Activated naive CD4-positive, alpha-beta T cell treated with anti-CD3 and anti-CD28 coated beads, Interleukin-2, amount 50 U/mL, for 24 hours (primary cell): ENCODE results near the gene CLN6.
"Not testable (repeated sequence)": the region's sequence is repeated elsewhere in the genome, so short reads cannot be mapped to it uniquely, and the experiment has no call there.

Experiments used
- H3K27ac Mint-ChIP-seq: one replicate; pipeline ENCODE4 v1.8.0; 2021; ENCODE audit warnings: mild to moderate bottlenecking, mixed read lengths
- H3K27me3 Mint-ChIP-seq: one replicate; pipeline ENCODE4 v1.8.0; 2021; ENCODE audit warnings: mixed read lengths
- H3K36me3 Mint-ChIP-seq: one replicate; pipeline ENCODE4 v1.8.0; 2021; ENCODE audit warnings: mixed read lengths
- H3K4me1 Mint-ChIP-seq: one replicate; pipeline ENCODE4 v1.8.0; 2021; ENCODE audit warnings: mixed read lengths
- H3K4me3 Mint-ChIP-seq: one replicate; pipeline ENCODE4 v1.8.0; 2021; ENCODE audit warnings: mild to moderate bottlenecking, mixed read lengths
- H3K9me3 Mint-ChIP-seq: one replicate; pipeline ENCODE4 v1.8.0; 2021; ENCODE audit warnings: mixed read lengths

Gene CLN6

GRCh38 chr15:68206711-68207151 lies 22.8 kb downstream of the CLN6 start:
- H3K36me3 Mint-ChIP-seq: no peaks in the 10 kb centered on the region
- no peaks in the 10 kb centered on the region for H3K27me3 Mint-ChIP-seq
- peaks cover 18% of the 10 kb centered on the region for H3K4me1 Mint-ChIP-seq
- no peaks in the 10 kb centered on the region for H3K9me3 Mint-ChIP-seq
- H3K27ac Mint-ChIP-seq: no peak overlapping the region
- H3K4me3 Mint-ChIP-seq: no peak overlapping the region

GRCh38 chr15:68205954-68206539 lies 23.5 kb downstream of the CLN6 start:
- no peak overlapping the region for H3K4me3 Mint-ChIP-seq
- H3K36me3 Mint-ChIP-seq: no peaks in the 10 kb centered on the region
- H3K27me3 Mint-ChIP-seq: no peaks in the 10 kb centered on the region
- no peak overlapping the region for H3K27ac Mint-ChIP-seq
- no peaks in the 10 kb centered on the region for H3K9me3 Mint-ChIP-seq
- H3K4me1 Mint-ChIP-seq: peaks cover 20% of the 10 kb centered on the region

GRCh38 chr15:68205558-68205944 lies 24.0 kb downstream of the CLN6 start:
- Mint-ChIP-seq H3K27ac (no peak overlapping the region), H3K4me3 (no peak overlapping the region), H3K4me1 (peaks cover 20% of the 10 kb centered on the region), H3K9me3 (no peaks in the 10 kb centered on the region), H3K36me3 (no peaks in the 10 kb centered on the region), H3K27me3 (no peaks in the 10 kb centered on the region)

- Mint-ChIP-seq H3K4me1 (peaks cover 18% of the 10 kb centered on the region), H3K27ac (no peak within 1 kb of the TSS), H3K36me3 (no peaks in the 10 kb centered on the region), H3K9me3 (no peaks in the 10 kb centered on the region), H3K4me3 (no peak within 1 kb of the TSS), H3K27me3 (no peaks in the 10 kb centered on the region)
Measured at GRCh38 chr15:68204776-68205557, 24.6 kb downstream of the CLN6 start, which contains the start of gene CALML4. Gene CALML4 (minus strand): TSS chr15:68205332. CDS start chr15:68205247, 85 bp downstream.

DNA sequence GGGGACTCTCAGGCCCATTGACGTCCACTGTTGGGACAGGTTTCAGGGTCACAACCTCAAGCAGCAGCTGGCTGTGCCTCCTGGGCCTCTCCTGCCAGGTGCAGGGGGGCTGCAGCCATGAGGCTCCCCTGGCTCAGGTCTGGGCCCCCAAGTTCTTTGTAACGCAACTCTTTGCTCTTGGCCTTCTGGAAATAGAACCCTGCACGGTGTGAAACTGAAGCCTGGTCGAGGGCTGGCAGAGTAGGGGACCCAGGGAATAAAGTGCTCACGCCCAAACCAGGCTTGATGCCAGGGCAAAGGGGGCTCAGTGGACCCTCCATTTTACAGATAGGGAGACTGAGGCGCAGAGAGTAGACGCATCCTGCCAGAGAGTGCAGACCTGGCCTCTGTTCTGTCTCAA lies 25.2 kb downstream of the CLN6 start:
- Mint-ChIP-seq H3K9me3 (no peaks in the 10 kb centered on the region), H3K27me3 (no peaks in the 10 kb centered on the region), H3K27ac (no peak overlapping the region), H3K4me1 (peaks cover 13% of the 10 kb centered on the region), H3K4me3 (no peak overlapping the region), H3K36me3 (no peaks in the 10 kb centered on the region)

GRCh38 chr15:68203956-68204355 lies 25.6 kb downstream of the CLN6 start:
- Mint-ChIP-seq H3K4me1 (peaks cover 10% of the 10 kb centered on the region), H3K27me3 (no peaks in the 10 kb centered on the region), H3K27ac (no peak overlapping the region), H3K9me3 (no peaks in the 10 kb centered on the region), H3K36me3 (no peaks in the 10 kb centered on the region), H3K4me3 (no peak overlapping the region)

DNA sequence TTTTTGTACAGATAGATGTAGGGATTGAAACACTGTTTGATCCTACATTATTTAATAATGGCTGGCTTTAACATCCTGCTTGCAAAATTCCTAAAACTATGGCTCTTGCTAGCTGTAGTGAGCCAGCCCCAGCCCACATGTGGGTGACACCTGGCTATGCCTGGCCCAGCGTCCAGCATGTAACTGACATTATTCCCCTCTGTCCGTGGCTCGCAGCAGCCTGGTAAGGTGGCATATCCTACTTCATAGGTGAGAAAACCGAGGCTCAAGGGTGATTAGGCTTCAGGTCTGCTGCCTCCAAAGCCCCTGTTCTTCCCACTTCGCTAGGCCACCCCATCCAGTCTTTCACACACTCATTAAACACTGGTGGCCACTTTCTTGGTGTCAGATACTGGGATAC lies 26.0 kb downstream of the CLN6 start:
- Mint-ChIP-seq H3K9me3 (no peaks in the 10 kb centered on the region), H3K4me1 (peaks cover 5% of the 10 kb centered on the region), H3K36me3 (no peaks in the 10 kb centered on the region), H3K27ac (no peak overlapping the region), H3K27me3 (no peaks in the 10 kb centered on the region), H3K4me3 (no peak overlapping the region)

DNA sequence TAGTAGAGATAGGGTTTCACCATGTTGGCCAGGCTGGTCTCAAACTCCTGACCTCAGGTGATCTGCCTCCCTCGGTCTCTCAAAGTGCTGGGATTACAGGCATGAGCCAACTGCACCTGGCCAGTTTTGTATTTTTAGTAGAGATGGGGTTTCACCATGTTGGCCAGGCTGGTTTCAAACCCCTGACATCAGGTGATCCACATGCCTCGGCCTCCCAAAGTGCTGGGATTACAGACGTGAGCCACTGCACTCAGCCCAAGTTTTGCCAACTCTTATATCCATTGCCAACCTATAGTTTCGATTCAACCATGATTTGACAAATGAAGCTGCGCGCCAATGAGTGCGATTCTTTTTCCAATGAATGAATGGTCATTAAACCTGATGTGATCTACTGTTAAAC lies 26.5 kb downstream of the CLN6 start:
- H3K9me3 Mint-ChIP-seq, H3K27ac Mint-ChIP-seq, H3K36me3 Mint-ChIP-seq, H3K4me1 Mint-ChIP-seq, H3K4me3 Mint-ChIP-seq, H3K27me3 Mint-ChIP-seq: not testable (repeated sequence)

- Mint-ChIP-seq H3K9me3 (no peaks in the 10 kb centered on the region), H3K27ac (no peak overlapping the region), H3K4me1 (peaks cover 4% of the 10 kb centered on the region), H3K4me3 (no peak overlapping the region), H3K36me3 (no peaks in the 10 kb centered on the region), H3K27me3 (no peaks in the 10 kb centered on the region)
Measured at GRCh38 chr15:68201879-68202261, 27.7 kb downstream of the CLN6 start.

DNA sequence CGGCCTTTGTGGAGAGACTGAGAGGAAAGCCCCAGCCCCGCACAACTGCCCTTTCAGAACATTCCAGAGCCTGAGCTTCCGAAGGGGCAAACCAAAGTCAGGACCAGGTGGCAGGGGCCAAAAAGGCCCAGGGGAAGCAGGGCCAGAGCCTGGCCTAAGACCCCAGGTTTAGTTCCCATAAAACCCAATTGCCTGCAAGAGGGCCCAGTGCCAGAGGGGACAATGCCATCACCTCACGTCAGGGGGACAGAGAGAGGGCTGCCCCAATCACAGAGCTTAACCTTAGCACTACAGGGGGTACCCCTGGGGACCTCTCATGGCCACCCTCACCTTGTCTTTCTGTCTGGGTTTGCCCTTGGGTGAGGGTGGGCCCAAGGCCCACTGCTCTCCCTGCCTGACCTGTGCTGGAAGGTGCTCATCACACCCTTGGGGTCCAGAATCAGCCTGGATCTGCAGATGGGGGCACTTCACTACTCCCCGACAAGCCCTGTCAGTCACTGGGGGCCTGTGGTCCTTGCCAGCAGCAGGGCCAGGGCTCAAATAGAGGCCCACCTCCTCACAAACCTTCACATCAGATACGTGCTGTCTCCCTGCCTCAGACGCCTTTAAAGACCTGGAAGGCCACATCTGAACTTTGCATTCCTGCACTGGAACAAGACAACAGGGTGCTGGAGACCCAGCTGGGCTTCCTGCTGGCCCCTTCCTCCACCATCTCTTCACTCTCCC lies 28.2 kb downstream of the CLN6 start:
- Mint-ChIP-seq H3K27ac (no peak overlapping the region), H3K36me3 (no peaks in the 10 kb centered on the region), H3K4me3 (no peak overlapping the region), H3K9me3 (no peaks in the 10 kb centered on the region), H3K4me1 (peaks cover 4% of the 10 kb centered on the region), H3K27me3 (no peaks in the 10 kb centered on the region)

DNA sequence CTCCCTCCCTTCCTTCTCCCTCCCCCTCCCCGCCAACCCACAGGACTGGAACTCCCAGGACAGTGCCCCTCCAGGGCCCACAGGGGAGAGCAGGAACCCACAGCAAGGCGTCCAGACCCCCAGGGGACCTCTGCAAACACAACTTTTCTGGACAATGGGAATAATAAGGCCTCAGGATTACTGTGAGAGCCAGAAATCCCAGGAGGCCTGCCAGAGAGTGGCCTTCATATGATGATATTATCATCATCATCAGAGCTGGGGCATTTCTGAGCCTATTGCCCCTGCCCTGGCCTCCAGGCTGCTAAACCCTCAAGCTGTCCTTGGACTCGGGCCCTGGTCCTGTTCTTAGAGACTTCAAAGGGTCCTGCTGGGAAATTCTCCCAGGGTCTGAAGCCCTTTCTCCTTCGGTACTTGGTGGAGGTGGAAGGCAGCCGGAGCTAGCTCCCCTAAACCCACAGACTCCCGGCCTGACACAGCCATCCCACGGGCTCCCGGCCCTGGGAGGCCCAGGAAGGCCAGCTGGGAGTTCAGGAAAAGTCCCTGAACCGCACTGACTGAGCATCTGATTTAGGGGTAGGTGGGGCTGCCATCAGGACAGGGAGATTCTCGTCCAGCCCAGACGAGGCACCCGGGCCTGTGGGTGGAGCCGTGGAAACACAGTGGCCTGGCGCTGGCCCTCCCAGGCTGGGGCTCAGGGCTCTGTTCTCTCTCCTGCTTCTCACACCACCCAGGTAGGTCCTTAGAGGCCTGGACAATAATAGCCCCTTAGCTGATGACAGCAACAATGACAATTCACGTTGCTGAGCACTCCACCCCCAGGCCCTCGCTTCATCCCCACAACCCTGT lies 29.3 kb downstream of the CLN6 start:
- Mint-ChIP-seq H3K9me3 (no peaks in the 10 kb centered on the region), H3K27me3 (no peaks in the 10 kb centered on the region), H3K27ac (no peak overlapping the region), H3K4me1 (peaks cover 4% of the 10 kb centered on the region), H3K36me3 (no peaks in the 10 kb centered on the region), H3K4me3 (no peak overlapping the region)

- no peaks in the 10 kb centered on the region for H3K9me3 Mint-ChIP-seq
- H3K4me1 Mint-ChIP-seq: peaks cover 4% of the 10 kb centered on the region
- no peak overlapping the region for H3K27ac Mint-ChIP-seq
- no peaks in the 10 kb centered on the region for H3K36me3 Mint-ChIP-seq
- H3K4me3 Mint-ChIP-seq: no peak overlapping the region
- H3K27me3 Mint-ChIP-seq: no peaks in the 10 kb centered on the region
Measured at GRCh38 chr15:68199340-68199739, 30.2 kb downstream of the CLN6 start.

- no peak overlapping the region for H3K27ac Mint-ChIP-seq
- no peaks in the 10 kb centered on the region for H3K27me3 Mint-ChIP-seq
- H3K4me1 Mint-ChIP-seq: peaks cover 7% of the 10 kb centered on the region
- H3K9me3 Mint-ChIP-seq: no peaks in the 10 kb centered on the region
- no peak overlapping the region for H3K4me3 Mint-ChIP-seq
- H3K36me3 Mint-ChIP-seq: peaks cover 4% of the 10 kb centered on the region
Measured at GRCh38 chr15:68197661-68198437, 31.7 kb downstream of the CLN6 start.

DNA sequence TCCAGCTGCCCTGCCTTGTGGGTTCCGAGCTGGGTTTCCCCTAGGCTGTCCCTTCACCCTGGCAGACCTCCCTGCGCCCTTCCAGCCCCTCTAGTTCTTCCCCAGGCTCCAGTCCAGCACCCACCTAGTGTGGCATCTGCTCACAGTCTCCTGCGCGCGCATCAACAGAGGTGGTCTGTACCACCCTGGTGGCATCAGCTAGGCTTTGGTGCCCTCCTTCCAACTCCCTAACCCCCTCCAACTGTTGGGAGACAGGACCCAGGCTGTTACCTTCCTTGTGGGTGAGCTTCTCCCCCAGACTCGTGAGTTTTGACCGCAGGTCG lies 32.4 kb downstream of the CLN6 start:
- Mint-ChIP-seq H3K4me3 (no peak overlapping the region), H3K27me3 (no peaks in the 10 kb centered on the region), H3K27ac (no peak overlapping the region), H3K36me3 (peaks cover 7% of the 10 kb centered on the region), H3K9me3 (no peaks in the 10 kb centered on the region), H3K4me1 (peaks cover 7% of the 10 kb centered on the region)
